HCT116 (cell line): ENCODE results near the gene LLGL2. TPM values are rescaled to one million over a fixed set of nuclear protein-coding genes. Genes with fewer than 3 reads are reported as not detected.

Experiments
- ATAC-seq: fragments of 200-7000 bp; cut with Tn5 transposase; 2 replicates; pipeline ENCODE4 v1.9.1; 2020; ENCODE audit warnings: mild to moderate bottlenecking, moderate library complexity
- BruUV-seq: library from RNA; stranded (reverse); fragments of 400-500 nt; replicated peaks from 2 replicates; lab custom pipeline; 2021; lab: Mats Ljungman, UMichigan
- CTCF ChIA-PET: fragments of 300-600 bp; sonication (Branson Sonifier 250); formaldehyde crosslinking; loops from one replicate; lab custom pipeline; 2021; ENCODE audit warnings: antibody characterized with exemption; lab: Charles Lee
- POLR2A ChIA-PET: fragments of 300-600, 350-600 bp; sonication (Branson Sonifier 250); formaldehyde crosslinking; loops from one replicate; lab custom pipeline; 2021; ENCODE audit warnings: antibody characterized with exemption; lab: Charles Lee
- RAD21 ChIA-PET, 2 experiments: fragments of 300-600 bp; sonication (Branson Sonifier 250); formaldehyde crosslinking; loops; one replicate each; lab custom pipeline; 2023; ENCODE audit warnings: low total read pairs in 2 of 2; ENCODE audit not compliant: uncharacterized antibody in 2 of 2, unreplicated experiment in 2 of 2, low non-redundant PET in 1 of 2; lab: Charles Lee
- DNase-seq: peaks from one replicate; pipeline ENCODE4 v3.0.0-alpha.2; 2010; ENCODE audit warnings: low read depth, low spot score
- H2AFZ ChIP-seq: fragments of 200-600 bp; shearing (Covaris generic), sonication (generic); 2 replicates; pipeline ENCODE4 v1.6.1; 2017; ENCODE audit warnings: low read depth, mixed run types, mixed read lengths, antibody characterized with exemption, low read length; ENCODE audit not compliant: poor library complexity, severe bottlenecking
- H3K27ac ChIP-seq: 2 replicates; pipeline ENCODE4 v1.5.1; 2012; ENCODE audit warnings: low read depth, low read length
- H3K27me3 ChIP-seq: fragments of 200-600 bp; sonication (generic); 2 replicates; pipeline ENCODE4 v1.6.1; 2016; ENCODE audit warnings: mixed run types, low read length, mixed read lengths; ENCODE audit not compliant: insufficient read depth
- H3K36me3 ChIP-seq, 2 experiments: fragments of 200-500 bp in 1 of 2; fragments of 200-600 bp in 1 of 2; sonication (Bioruptor generic) in 1 of 2; sonication (generic) in 1 of 2; 2 replicates each; pipeline versions ENCODE4 v1.5.1 to v1.6.1; 2014 to 2016; ENCODE audit warnings: low read length in 2 of 2, inconsistent platforms in 1 of 2, mixed read lengths in 1 of 2, mixed run types in 1 of 2; ENCODE audit not compliant: insufficient read depth in 2 of 2, control insufficient read depth in 1 of 2
- H3K4me1 ChIP-seq, 2 experiments: fragments of 200-600 bp in 1 of 2; sonication (generic) in 1 of 2; 2 replicates each; pipeline versions ENCODE4 v1.5.1 to v1.6.1; 2012 to 2017; ENCODE audit warnings: low read length in 2 of 2, inconsistent platforms in 1 of 2, mild to moderate bottlenecking in 1 of 2, mixed read lengths in 1 of 2, mixed run types in 1 of 2, moderate library complexity in 1 of 2; ENCODE audit not compliant: insufficient read depth in 2 of 2, control insufficient read depth in 1 of 2
- H3K4me2 ChIP-seq: fragments of 200-600 bp; sonication (generic); 2 replicates; pipeline ENCODE4 v1.6.1; 2017; ENCODE audit warnings: mixed run types, low read length, mixed read lengths
- H3K4me3 ChIP-seq, 2 experiments: fragments of 200-600 bp in 1 of 2; sonication (generic) in 1 of 2; replicated peaks in 1 of 2; 2 replicates each; pipeline ENCODE4 v1.5.1; 2011 to 2016; ENCODE audit warnings: low read length in 2 of 2, control low read depth in 1 of 2, low read depth in 1 of 2, mild to moderate bottlenecking in 1 of 2, mixed read lengths in 1 of 2, mixed run types in 1 of 2
- H3K79me2 ChIP-seq: fragments of 200-600 bp; sonication (generic); 2 replicates; pipeline ENCODE4 v1.6.1; 2017; ENCODE audit warnings: mild to moderate bottlenecking, mixed run types, low read length, moderate library complexity, mixed read lengths; ENCODE audit not compliant: insufficient read depth
- H3K9ac ChIP-seq: fragments of 200-600 bp; sonication (generic); 2 replicates; pipeline ENCODE4 v1.6.1; 2016; ENCODE audit warnings: low read length, mixed read lengths
- H3K9me2 ChIP-seq: fragments of 200-600 bp; sonication (generic), shearing (Covaris generic); 2 replicates; pipeline ENCODE4 v1.6.1; 2017; ENCODE audit warnings: mixed run types, mild to moderate bottlenecking, moderate library complexity; ENCODE audit not compliant: insufficient read depth
- H3K9me3 ChIP-seq, 2 experiments: fragments of 200-500 bp in 1 of 2; fragments of 200-600 bp in 1 of 2; sonication (Bioruptor generic) in 1 of 2; sonication (generic) in 1 of 2; 2 replicates each; pipeline ENCODE4 v1.6.1; 2014 to 2017; ENCODE audit warnings: low read length in 2 of 2, mixed read lengths in 2 of 2, inconsistent platforms in 1 of 2, low read depth in 1 of 2, mild to moderate bottlenecking in 1 of 2, mixed run types in 1 of 2, moderate library complexity in 1 of 2; ENCODE audit not compliant: control insufficient read depth in 1 of 2, insufficient read depth in 1 of 2
- H4K20me1 ChIP-seq: fragments of 200-600 bp; sonication (generic), shearing (Covaris generic); 2 replicates; pipeline ENCODE4 v1.6.1; 2017; ENCODE audit warnings: mixed run types, mild to moderate bottlenecking, moderate library complexity; ENCODE audit not compliant: insufficient read depth
- POLR2AphosphoS5 ChIP-seq: IDR thresholded peaks from 2 replicates; pipeline ENCODE4 v1.6.1; 2011; ENCODE audit warnings: mild to moderate bottlenecking, low read depth, low read length, moderate library complexity
- RAD21 ChIP-seq: IDR thresholded peaks from 2 replicates; pipeline ENCODE4 v1.6.1; 2012; ENCODE audit warnings: low read depth, mild to moderate bottlenecking
- YY1 ChIP-seq: IDR thresholded peaks from 2 replicates; pipeline ENCODE4 v1.6.1; 2011; ENCODE audit warnings: low read length, low read depth, moderate library complexity, mild to moderate bottlenecking; ENCODE audit not compliant: insufficient replicate concordance; ENCODE audit errors: extremely low read depth
- intact Hi-C: fragments of 100-400 bp; cut with micrococcal nuclease; formaldehyde crosslinking; loops from 2 replicates; pipeline ENCODE4 v1.10.0; 2022
- total RNA-seq: library from RNA; stranded (reverse); gene quantifications from one replicate; pipeline ENCODE4 v1.2.1, GENCODE V29; 2021; ENCODE audit not compliant: unreplicated experiment
- TF ChIP-seq, protein P1 (sequence below): IDR thresholded peaks from 2 replicates; pipeline ENCODE4 v1.6.1; 2012; ENCODE audit warnings: low read depth
- TF ChIP-seq, protein P2 (sequence below): IDR thresholded peaks from 2 replicates; pipeline ENCODE4 v1.6.1; 2011; ENCODE audit warnings: mild to moderate bottlenecking, low read length, moderate library complexity; ENCODE audit not compliant: insufficient replicate concordance; ENCODE audit errors: extremely low read depth
- TF ChIP-seq, protein P3 (sequence below): IDR thresholded peaks from 2 replicates; pipeline ENCODE4 v1.6.1; 2012

LLGL2 gene
- total RNA-seq, 1 experiment from 2014 or later = 209 TPM

DNA sequence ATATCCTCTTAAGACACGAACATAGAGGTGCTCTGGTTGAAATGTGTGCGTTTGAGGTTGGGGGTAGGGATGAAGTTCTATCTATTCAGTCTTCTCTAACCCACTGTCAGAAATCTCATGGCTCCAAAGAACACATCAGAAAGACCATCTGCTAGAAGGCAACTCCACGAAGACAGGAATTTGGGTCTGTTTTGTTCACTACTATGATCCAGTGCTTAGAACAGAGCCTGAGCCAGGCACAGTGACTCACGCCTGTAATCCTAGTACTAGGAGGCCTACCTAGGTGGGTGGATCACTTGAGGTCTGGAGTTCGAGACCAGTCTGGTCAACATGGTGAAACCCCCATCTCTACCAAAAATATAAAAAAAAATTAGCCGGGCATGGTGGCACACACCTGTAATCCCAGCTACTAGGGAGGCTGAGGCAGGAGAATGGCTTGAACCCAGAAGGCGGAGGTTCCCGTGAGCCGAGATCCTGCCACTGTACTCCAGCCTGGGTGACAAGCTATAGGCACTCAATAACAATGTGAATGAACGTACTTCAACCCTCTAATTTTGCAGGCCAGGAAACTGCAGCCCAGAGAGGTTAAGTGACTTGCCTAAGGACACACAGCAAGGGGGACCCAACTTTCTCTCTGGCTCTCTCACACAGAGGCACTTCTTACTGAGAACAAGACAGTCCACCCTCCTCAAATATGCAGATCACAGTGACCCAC, 12.4 kb upstream of the LLGL2 start:
- no peak overlapping the region for H3K4me2 ChIP-seq
- no peaks in the 10 kb centered on the region for H3K9me3 ChIP-seq
- BruUV-seq = TSS peak; percentile 38
- H3K9me2 ChIP-seq = no peaks in the 10 kb centered on the region
- intact Hi-C loops = loop anchor here (10.0 kb wide), 1 partner anchor 232 kb away; no protein-coding TSS in a partner anchor
- no peak overlapping the region for H2AFZ ChIP-seq
- peaks cover 27 to 67% of the 10 kb centered on the region in 2 experiments for H3K4me1 ChIP-seq
- no peak overlapping the region for H3K4me3 ChIP-seq
- no peaks in the 10 kb centered on the region for H3K27me3 ChIP-seq
- RAD21 ChIA-PET = interaction anchor here in 1 of 2 experiments (1.3 kb wide), 1 partner anchor 11 kb away, joined by 3 read pairs; no protein-coding TSS in a partner anchor
- no peaks in the 10 kb centered on the region; the same call in 1 of the 2 replicates for H4K20me1 ChIP-seq
- ATAC-seq (no peak), DNase-seq (no peak)
- H3K27ac ChIP-seq = no peak overlapping the region
- no peak overlapping the region for H3K9ac ChIP-seq
- peaks cover 66% of the 10 kb centered on the region for H3K79me2 ChIP-seq
- TF ChIP-seq, protein P1, sequence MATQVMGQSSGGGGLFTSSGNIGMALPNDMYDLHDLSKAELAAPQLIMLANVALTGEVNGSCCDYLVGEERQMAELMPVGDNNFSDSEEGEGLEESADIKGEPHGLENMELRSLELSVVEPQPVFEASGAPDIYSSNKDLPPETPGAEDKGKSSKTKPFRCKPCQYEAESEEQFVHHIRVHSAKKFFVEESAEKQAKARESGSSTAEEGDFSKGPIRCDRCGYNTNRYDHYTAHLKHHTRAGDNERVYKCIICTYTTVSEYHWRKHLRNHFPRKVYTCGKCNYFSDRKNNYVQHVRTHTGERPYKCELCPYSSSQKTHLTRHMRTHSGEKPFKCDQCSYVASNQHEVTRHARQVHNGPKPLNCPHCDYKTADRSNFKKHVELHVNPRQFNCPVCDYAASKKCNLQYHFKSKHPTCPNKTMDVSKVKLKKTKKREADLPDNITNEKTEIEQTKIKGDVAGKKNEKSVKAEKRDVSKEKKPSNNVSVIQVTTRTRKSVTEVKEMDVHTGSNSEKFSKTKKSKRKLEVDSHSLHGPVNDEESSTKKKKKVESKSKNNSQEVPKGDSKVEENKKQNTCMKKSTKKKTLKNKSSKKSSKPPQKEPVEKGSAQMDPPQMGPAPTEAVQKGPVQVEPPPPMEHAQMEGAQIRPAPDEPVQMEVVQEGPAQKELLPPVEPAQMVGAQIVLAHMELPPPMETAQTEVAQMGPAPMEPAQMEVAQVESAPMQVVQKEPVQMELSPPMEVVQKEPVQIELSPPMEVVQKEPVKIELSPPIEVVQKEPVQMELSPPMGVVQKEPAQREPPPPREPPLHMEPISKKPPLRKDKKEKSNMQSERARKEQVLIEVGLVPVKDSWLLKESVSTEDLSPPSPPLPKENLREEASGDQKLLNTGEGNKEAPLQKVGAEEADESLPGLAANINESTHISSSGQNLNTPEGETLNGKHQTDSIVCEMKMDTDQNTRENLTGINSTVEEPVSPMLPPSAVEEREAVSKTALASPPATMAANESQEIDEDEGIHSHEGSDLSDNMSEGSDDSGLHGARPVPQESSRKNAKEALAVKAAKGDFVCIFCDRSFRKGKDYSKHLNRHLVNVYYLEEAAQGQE = no peak
- TF ChIP-seq POLR2AphosphoS5 (no peak), YY1 (no peak), RAD21 (no peak)
- TF ChIP-seq, protein P2, sequence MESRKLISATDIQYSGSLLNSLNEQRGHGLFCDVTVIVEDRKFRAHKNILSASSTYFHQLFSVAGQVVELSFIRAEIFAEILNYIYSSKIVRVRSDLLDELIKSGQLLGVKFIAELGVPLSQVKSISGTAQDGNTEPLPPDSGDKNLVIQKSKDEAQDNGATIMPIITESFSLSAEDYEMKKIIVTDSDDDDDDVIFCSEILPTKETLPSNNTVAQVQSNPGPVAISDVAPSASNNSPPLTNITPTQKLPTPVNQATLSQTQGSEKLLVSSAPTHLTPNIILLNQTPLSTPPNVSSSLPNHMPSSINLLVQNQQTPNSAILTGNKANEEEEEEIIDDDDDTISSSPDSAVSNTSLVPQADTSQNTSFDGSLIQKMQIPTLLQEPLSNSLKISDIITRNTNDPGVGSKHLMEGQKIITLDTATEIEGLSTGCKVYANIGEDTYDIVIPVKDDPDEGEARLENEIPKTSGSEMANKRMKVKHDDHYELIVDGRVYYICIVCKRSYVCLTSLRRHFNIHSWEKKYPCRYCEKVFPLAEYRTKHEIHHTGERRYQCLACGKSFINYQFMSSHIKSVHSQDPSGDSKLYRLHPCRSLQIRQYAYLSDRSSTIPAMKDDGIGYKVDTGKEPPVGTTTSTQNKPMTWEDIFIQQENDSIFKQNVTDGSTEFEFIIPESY = no peak
- TF ChIP-seq, protein P3, sequence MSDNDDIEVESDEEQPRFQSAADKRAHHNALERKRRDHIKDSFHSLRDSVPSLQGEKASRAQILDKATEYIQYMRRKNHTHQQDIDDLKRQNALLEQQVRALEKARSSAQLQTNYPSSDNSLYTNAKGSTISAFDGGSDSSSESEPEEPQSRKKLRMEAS = no peak
- CTCF ChIA-PET = interaction anchor here (1.0 kb wide), 1 partner anchor 12 kb away, joined by 4 read pairs; the partner anchor contains the start of gene LLGL2
- peaks cover 5 to 24% of the 10 kb centered on the region in 2 experiments; a peak in 2 of 4 replicates for H3K36me3 ChIP-seq
- POLR2A ChIA-PET = interaction anchor here (0.6 to 1.0 kb wide), 2 partner anchors 15 to 224 kb away, joined by 3 read pairs; partner anchors contain the start of gene SLC25A19
